Measurements from ENCODE around the gene ABLIM2. TPM values are rescaled to one million over a fixed set of nuclear protein-coding genes. Genes with fewer than 3 reads are reported as not detected.
A peak's percentile ranks its signal among the peaks of the same experiment; 100 is the strongest.

The ABLIM2 gene
- total and polyA plus RNA-seq, 2 of the 8 experiments (the other 6 are each of a cell fraction or from before 2014, with no cell fraction given), result 2.8 to 3.0 TPM

- H3K4me2 ChIP-seq (ENCODE audit: insufficient read depth in 1 of 2, low read depth in 2 of 2, low read length in 2 of 2), result no peak overlapping the region
- FAIRE-seq, result peak; percentile 89
- H2BK20ac ChIP-seq (ENCODE audit: low read length), result no peak overlapping the region
- no peak overlapping the region for H3K56ac ChIP-seq (replicated peaks; ENCODE audit: insufficient read length, low read depth, low read length)
- no peak overlapping the region for H2AFZ ChIP-seq (ENCODE audit: low read length)
- no peak overlapping the region for H3K9ac ChIP-seq (replicated peaks in 1 of 4; ENCODE audit: extremely low read depth in 1 of 4, low read depth in 3 of 4, low read length in 3 of 4)
- CTCF ChIA-PET (ENCODE audit: partially characterized antibody), result interaction anchor here (0.6 to 2.2 kb wide), 5 partner anchors 10 to 612 kb away, joined by 3 to 9 read pairs (median 4); no protein-coding TSS in a partner anchor
- no peak overlapping the region for H2BK12ac ChIP-seq (ENCODE audit: low read depth, low read length)
- H4K5ac ChIP-seq (ENCODE audit: insufficient read length, low read depth, low read length), result no peak overlapping the region
- H3K79me1 ChIP-seq (ENCODE audit: low read depth, low read length), result no peaks in the 10 kb centered on the region
- no peak overlapping the region for H2AK5ac ChIP-seq (ENCODE audit: low read depth, low read length)
- no peak overlapping the region for H3K14ac ChIP-seq (ENCODE audit: insufficient read length)
- POLR2A ChIA-PET (ENCODE audit: partially characterized antibody), result interaction anchor here (1.0 to 1.9 kb wide), 3 partner anchors 9 to 17 kb away, joined by 3 to 4 read pairs (median 3); no protein-coding TSS in a partner anchor
- H3K27me3 ChIP-seq (replicated peaks in 1 of 4; ENCODE audit: control insufficient read depth in 3 of 4, extremely low read depth in 1 of 4, insufficient read depth in 3 of 4, low read length in 3 of 4), result no peaks in the 10 kb centered on the region
- no peak overlapping the region for H3K18ac ChIP-seq (ENCODE audit: extremely low read depth, low read length)
- peak; percentile 38 to 81 for DNase-seq (ENCODE audit: low read depth in 1 of 2, low spot score in 2 of 2)
- WGBS, 2 experiments (ENCODE audit: extremely low coverage in 1 of 2, insufficient coverage in 1 of 2, insufficient read length in 1 of 2, insufficient replicate concordance in 2 of 2, low coverage in 1 of 2, low lambda C conversion rate in 2 of 2, missing lambda C conversion rate in 1 of 2), result 71% methylated on average over 4 of the region's 4 CpGs; no CpG with 5 or more reads in 1 of the 2 experiments
- H2BK5ac ChIP-seq (ENCODE audit: low read depth, low read length), result no peak overlapping the region
- H3K4ac ChIP-seq (replicated peaks; ENCODE audit: insufficient read length, low read depth, low read length), result no peak overlapping the region
- H3K79me2 ChIP-seq (ENCODE audit: control insufficient read depth in 1 of 2, insufficient read depth in 2 of 2, low read length in 2 of 2), result no peaks in the 10 kb centered on the region
- H2BK15ac ChIP-seq (ENCODE audit: low read length), result no peak overlapping the region
- H3K4me1 ChIP-seq (replicated peaks in 1 of 4; ENCODE audit: control insufficient read depth in 3 of 4, insufficient read depth in 4 of 4, low read length in 3 of 4), result peaks cover 0 to 9% (median 5%) of the 10 kb centered on the region in 4 experiments; a peak in 5 of 7 replicates
- H3K27ac ChIP-seq (ENCODE audit: low read depth, low read length), result no peak overlapping the region
- no peak overlapping the region for H4K91ac ChIP-seq (replicated peaks; ENCODE audit: insufficient read length, low read length)
- no peaks in the 10 kb centered on the region for H3K23me2 ChIP-seq (ENCODE audit: low read depth, low read length)
- no peak overlapping the region; the same call in 1 of the 2 replicates for H4K8ac ChIP-seq (ENCODE audit: extremely low read depth, insufficient read depth, low read length)
- no peaks in the 10 kb centered on the region for H4K20me1 ChIP-seq (replicated peaks in 1 of 2; ENCODE audit: control insufficient read depth in 1 of 2, insufficient read depth in 2 of 2, low read length in 2 of 2)
- no peaks in the 10 kb centered on the region for H3K9me3 ChIP-seq (ENCODE audit: insufficient read depth in 2 of 2, low read depth in 1 of 2, low read length in 1 of 2)
- no peak overlapping the region for H3K23ac ChIP-seq (ENCODE audit: insufficient read length)
- H2BK120ac ChIP-seq (replicated peaks; ENCODE audit: low read depth, low read length), result no peak overlapping the region
- H3K36me3 ChIP-seq (ENCODE audit: control insufficient read depth in 2 of 4, insufficient read depth in 4 of 4, low read length in 3 of 4), result no peaks in the 10 kb centered on the region
- TF ChIP-seq HDAC2 (IDR thresholded peaks at IDR 0.05; ENCODE audit: borderline replicate concordance in 1 of 2, low read depth in 2 of 2, low read length in 2 of 2) (no peak), SP1 (IDR thresholded peaks at IDR 0.05; ENCODE audit: low read depth, low read length) (0 out of 2 replicates have a peak, but pooled peaks have one; percentile 5), HDAC6 (IDR thresholded peaks at IDR 0.05; ENCODE audit: low read depth, low read length) (no peak)
- H3K4me3 ChIP-seq (ENCODE audit: extremely low read depth in 1 of 4, insufficient read depth in 2 of 4, low read depth in 3 of 4, low read length in 4 of 4), result no peak overlapping the region
These were observed 41.3 kb downstream of the ABLIM2 start for GRCh38 chr4:8117278-8117682.

Measured in H1 (cell line).